ENCODE measurements around the gene KATNAL1. TPM values are rescaled to one million over a fixed set of nuclear protein-coding genes. Genes with fewer than 3 reads are reported as not detected.

The KATNAL1 gene
- total and polyA plus RNA-seq, 2 donors, result 12.3 to 56.4 TPM

DNA sequence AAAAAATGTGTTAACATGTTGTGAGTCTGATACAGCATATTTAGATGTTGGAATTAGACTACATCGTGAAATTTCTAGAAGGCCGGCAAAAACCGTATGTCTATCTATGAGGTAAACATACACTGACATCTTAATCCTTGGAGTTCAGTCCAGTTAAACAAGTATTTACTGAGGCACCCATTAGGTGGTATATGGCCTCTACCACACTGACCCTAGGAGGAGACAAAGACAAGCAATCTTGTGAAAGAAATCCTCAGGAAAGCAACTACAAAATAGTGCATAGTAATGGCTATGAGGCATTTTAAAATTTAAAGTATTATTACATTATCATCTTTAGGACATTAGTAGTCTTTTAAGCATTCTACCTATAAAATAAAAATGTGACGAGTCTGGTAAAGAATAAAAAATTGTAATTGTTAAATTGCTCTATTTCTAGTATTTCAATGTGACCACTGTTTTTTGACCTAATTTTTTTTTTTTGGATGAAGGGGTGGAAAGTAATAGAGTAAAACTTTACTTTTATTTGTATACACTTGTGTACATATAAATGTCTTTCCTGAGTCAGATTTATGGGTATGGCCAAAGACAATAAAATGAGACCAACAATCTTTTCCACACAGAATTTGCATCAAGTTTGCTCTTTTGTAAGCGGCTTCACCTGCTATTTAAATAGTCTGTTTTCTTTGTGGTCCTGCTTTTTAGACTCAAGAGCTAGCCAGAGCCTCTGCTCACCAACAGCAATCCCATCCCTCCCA is 50.5 kb downstream of the KATNAL1 start:
- no peak for DNase-seq (ENCODE audit: extremely low spot score)
- Histone ChIP-seq H3K27ac (ENCODE audit: low read depth) (no peak overlapping the region), H3K4me3 (ENCODE audit: low read depth, low read length) (no peak overlapping the region), H3K36me3 (ENCODE audit: insufficient read depth) (no peaks in the 10 kb centered on the region), H3K4me1 (ENCODE audit: insufficient read depth) (no peaks in the 10 kb centered on the region)
- 50% methylated on average over 5 of the region's 5 CpGs for WGBS

DNA sequence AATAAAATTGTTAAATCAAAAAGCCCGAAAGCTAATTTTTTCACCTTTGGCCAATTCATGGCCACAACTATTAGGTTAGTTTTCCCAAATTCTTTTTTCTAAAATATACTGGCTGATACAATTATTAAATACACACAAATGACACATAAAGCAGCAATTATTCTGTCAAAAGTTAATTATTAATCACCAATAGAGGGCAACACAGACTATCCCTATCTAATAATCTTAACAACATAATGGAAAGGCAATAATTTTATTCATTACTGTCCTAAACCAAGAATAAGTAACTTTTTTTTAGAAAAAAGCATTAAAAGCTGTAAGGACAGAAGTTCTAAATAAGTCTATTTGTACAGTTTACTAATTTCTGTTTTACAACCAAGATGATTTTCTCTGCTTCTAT is 51.7 kb downstream of the KATNAL1 start:
- DNase-seq (ENCODE audit: extremely low spot score), result no peak
- 95% methylated on average over 1 of the region's 1 CpG for WGBS
- Histone ChIP-seq H3K27ac (ENCODE audit: low read depth) (no peak overlapping the region), H3K4me1 (ENCODE audit: insufficient read depth) (no peaks in the 10 kb centered on the region), H3K4me3 (ENCODE audit: low read depth, low read length) (no peak overlapping the region), H3K36me3 (ENCODE audit: insufficient read depth) (no peaks in the 10 kb centered on the region)

DNA sequence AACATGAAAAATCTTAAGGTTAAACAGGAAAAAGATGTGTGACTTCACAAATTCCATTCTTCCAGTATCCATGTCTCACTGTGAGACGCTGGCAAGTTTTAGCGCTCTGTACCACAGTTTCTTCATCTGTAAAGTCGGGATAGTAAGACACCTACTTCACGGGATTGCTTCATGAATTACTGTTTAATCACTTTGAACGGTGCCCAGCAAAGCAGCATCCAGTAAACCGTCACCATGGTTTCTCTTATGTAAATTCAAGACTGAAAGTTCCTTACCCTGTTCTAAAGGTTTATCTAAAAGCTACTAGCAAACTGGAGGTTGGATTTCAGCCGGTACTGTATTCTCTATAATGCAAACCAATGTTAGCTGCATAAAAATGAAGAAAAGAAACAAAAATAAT is 53.5 kb downstream of the KATNAL1 start:
- DNase-seq (ENCODE audit: extremely low spot score), result no peak
- no peak overlapping the region for H3K4me3 ChIP-seq (ENCODE audit: low read depth, low read length)
- no peak overlapping the region for H3K27ac ChIP-seq (ENCODE audit: low read depth)
- no peaks in the 10 kb centered on the region for H3K36me3 ChIP-seq (ENCODE audit: insufficient read depth)
- 86% methylated on average over 7 of the region's 7 CpGs for WGBS
- H3K4me1 ChIP-seq (ENCODE audit: insufficient read depth), result no peaks in the 10 kb centered on the region

DNA sequence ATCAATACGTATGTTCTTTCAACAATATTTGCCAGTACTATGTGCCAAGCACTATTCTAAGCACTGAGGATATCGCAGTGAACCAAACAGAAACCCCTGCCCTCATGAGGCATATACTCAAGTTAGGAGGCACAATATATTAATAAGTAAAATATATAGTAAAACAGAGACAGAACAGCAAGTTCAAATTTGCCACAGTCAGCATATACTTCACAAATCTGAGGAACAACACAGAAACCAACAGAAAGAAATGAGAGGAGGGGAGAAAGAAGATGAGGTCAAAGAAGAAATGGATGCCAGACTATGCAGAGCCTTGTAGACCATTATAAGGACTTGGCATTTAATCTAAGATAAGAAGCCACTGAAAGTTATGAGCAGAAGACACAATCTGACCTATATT is 59.9 kb downstream of the KATNAL1 start:
- no peak overlapping the region for H3K27ac ChIP-seq (ENCODE audit: low read depth)
- WGBS, result 99% methylated on average over 2 of the region's 2 CpGs
- DNase-seq (ENCODE audit: extremely low spot score), result no peak
- H3K4me3 ChIP-seq (ENCODE audit: low read depth, low read length), result no peak overlapping the region
- H3K4me1 ChIP-seq (ENCODE audit: insufficient read depth), result no peaks in the 10 kb centered on the region
- H3K36me3 ChIP-seq (ENCODE audit: insufficient read depth), result no peaks in the 10 kb centered on the region

DNA sequence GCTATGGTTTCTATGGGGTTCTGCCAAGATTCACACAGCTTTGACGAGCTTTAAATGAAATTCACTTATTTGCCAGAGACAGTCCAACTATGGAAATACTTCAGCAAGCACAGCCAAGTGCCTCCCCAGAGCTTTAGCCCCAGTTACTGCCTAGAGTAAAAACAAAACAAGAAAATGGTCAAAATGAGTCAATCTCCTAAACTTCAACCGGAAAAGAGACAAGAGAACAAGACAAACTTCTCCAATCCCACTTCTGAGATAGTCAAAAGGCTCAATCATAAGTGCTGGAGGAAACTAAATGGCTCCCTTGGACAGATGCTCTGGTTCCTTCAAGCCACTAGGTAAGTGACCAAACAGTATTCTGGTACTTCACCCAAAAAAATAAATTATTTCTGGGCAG is 65.8 kb downstream of the KATNAL1 start:
- no peak overlapping the region for H3K27ac ChIP-seq (ENCODE audit: low read depth)
- WGBS, result 49% methylated on average over 2 of the region's 2 CpGs

DNA sequence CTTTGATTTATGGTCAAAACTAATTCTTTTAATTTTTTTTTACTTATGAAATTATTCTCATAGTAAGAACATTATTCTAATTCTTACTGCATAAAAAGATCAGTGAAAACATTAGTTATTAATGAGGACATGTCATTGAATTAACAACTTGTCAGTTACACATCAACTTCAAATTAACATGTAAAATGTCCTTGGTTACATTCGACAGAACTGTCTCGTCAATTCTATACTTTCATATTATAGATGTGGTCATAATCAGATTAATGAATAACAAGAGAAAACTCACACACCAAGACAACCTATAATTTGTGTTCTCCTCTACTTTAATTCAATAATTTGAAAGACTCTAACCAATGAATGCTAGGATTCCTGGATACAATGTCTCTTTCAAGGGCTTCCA is 66.7 kb downstream of the KATNAL1 start:
- no peak overlapping the region for H3K4me3 ChIP-seq (ENCODE audit: low read depth, low read length)
- 48% methylated on average over 2 of the region's 2 CpGs for WGBS

More for the DNA sequence above, 65.8 kb downstream of the KATNAL1 start:
- H3K4me1 ChIP-seq (ENCODE audit: insufficient read depth), result no peaks in the 10 kb centered on the region
- no peaks in the 10 kb centered on the region for H3K36me3 ChIP-seq (ENCODE audit: insufficient read depth)
- no peak overlapping the region for H3K4me3 ChIP-seq (ENCODE audit: low read depth, low read length)
- DNase-seq (ENCODE audit: extremely low spot score), result no peak

DNA sequence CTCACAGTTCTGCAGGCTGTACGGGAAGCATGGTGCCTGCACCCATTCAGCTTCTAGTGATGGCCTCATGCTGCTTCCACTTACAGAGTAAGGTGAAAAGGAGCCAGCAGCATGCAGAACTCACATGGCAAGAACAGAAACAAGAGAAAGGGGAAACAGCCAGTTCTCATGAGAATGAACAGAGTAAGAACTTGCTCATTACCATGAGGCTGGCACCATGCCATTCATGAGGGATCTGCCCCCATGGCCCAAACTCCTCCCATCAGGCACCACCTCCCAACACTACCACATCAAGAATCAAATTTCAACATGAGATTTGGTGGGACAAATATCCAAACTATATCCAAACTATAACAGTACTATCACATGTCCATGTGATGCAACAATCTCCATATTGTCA is 72.1 kb downstream of the KATNAL1 start:
- no peak for DNase-seq (ENCODE audit: extremely low spot score)
- Histone ChIP-seq H3K36me3 (ENCODE audit: insufficient read depth) (no peaks in the 10 kb centered on the region), H3K4me3 (ENCODE audit: low read depth, low read length) (no peak overlapping the region), H3K4me1 (ENCODE audit: insufficient read depth) (no peaks in the 10 kb centered on the region), H3K27ac (ENCODE audit: low read depth) (no peak overlapping the region)
- WGBS, result 100% methylated on average over 1 of the region's 1 CpG

More for the DNA sequence above, 66.7 kb downstream of the KATNAL1 start:
- no peak for DNase-seq (ENCODE audit: extremely low spot score)
- Histone ChIP-seq H3K27ac (ENCODE audit: low read depth) (no peak overlapping the region), H3K4me1 (ENCODE audit: insufficient read depth) (no peaks in the 10 kb centered on the region), H3K36me3 (ENCODE audit: insufficient read depth) (no peaks in the 10 kb centered on the region)

DNA sequence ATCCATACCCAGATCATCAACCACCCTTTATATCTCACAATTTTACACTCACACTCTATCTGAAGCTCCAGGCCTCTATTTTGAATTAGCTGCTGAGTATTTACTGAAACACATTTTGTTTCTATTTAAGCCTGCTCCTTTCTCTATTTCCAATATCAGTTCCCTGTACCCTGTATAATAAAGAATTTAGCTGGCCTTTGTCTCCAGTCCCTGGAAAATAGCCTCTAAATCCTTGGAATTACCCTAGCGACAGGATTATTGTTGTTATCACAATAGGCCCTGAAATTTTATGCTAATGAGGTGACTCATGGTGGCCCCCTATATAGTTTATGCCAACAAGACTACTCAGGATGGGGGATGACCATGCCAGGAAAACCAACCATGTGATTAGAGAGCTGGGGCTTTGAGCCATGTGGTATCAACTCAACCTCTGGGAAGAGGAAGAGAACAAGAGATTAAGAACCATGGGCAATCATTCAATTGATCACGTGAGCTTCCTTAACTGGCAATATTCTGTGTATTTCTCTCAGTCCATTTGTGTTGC is 72.7 kb downstream of the KATNAL1 start:
- WGBS, result 92% methylated on average over 2 of the region's 2 CpGs
- DNase-seq (ENCODE audit: extremely low spot score), result no peak
- no peak overlapping the region for H3K4me3 ChIP-seq (ENCODE audit: low read depth, low read length)
- no peak overlapping the region for H3K27ac ChIP-seq (ENCODE audit: low read depth)
- H3K4me1 ChIP-seq (ENCODE audit: insufficient read depth), result no peaks in the 10 kb centered on the region
- no peaks in the 10 kb centered on the region for H3K36me3 ChIP-seq (ENCODE audit: insufficient read depth)

DNA sequence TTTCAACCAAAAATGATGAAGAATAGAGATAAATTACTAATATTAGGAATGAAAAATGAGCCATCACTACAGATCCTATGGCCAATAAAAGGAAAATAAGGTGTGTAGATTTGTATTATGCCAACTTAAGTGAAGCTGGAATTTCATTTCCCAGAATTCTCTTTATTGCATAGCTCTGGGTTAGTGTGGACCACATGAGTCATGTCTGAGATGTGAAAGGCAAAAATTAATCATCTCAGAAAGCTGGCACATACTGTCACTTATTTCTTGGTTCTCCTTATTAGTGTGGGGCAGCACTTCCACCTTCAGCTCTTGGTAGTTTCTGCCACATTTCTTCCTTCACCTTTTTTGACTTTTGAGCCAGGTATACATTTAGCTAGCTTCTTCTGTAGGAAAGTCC is 82.6 kb downstream of the KATNAL1 start:
- DNase-seq (ENCODE audit: extremely low spot score), result no peak
- Histone ChIP-seq H3K27ac (ENCODE audit: low read depth) (no peak overlapping the region), H3K36me3 (ENCODE audit: insufficient read depth) (no peaks in the 10 kb centered on the region), H3K4me3 (ENCODE audit: low read depth, low read length) (no peak overlapping the region), H3K4me1 (ENCODE audit: insufficient read depth) (no peaks in the 10 kb centered on the region)

DNA sequence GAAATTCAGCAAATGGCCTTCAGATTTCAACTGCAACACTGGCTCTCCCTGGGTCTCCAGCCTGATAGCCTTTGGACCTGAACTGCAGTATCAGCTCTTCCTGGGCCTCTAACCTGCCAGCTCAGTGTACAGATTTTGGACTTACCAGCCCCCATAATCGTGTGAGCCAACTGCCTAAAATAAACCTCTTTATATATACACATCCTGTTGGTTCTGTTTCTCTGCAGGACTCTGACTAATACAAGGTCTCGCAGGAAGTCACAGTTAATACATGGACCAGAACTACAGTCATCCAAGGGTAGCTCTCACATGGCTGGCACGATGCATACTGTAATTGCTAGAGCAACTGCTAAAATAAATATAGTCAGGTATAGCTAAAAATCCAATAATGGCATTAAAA is 85.1 kb downstream of the KATNAL1 start:
- DNase-seq (ENCODE audit: extremely low spot score), result no peak
- H3K4me3 ChIP-seq (ENCODE audit: low read depth, low read length), result no peak overlapping the region
- H3K27ac ChIP-seq (ENCODE audit: low read depth), result no peak overlapping the region
- WGBS, result 94% methylated on average over 3 of the region's 3 CpGs
- H3K4me1 ChIP-seq (ENCODE audit: insufficient read depth), result no peaks in the 10 kb centered on the region
- H3K36me3 ChIP-seq (ENCODE audit: insufficient read depth), result no peaks in the 10 kb centered on the region

DNA sequence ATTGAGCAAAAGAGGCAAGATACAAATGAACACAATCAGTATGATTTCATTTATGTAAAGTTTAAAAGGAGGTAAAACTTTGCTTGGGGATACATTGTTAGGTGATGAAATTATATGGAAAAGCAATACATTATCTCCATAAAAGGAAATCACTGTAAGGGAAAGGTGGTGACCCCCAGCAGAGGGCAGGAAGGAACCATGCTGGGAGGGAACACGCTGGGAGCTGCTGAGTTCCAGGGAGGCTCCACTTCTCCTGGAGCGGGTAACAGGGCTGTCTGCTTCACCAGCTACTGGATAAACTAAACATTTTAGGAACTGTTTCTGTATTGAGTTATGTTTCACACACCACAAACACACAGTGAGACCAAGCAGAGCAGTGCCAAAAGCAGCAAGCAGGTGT is 91.2 kb downstream of the KATNAL1 start:
- no peak overlapping the region for H3K27ac ChIP-seq (ENCODE audit: low read depth)
- no peak overlapping the region for H3K4me3 ChIP-seq (ENCODE audit: low read depth, low read length)
- 67% methylated on average over 2 of the region's 2 CpGs for WGBS
- no peaks in the 10 kb centered on the region for H3K36me3 ChIP-seq (ENCODE audit: insufficient read depth)
- no peak for DNase-seq (ENCODE audit: extremely low spot score)
- no peaks in the 10 kb centered on the region for H3K4me1 ChIP-seq (ENCODE audit: insufficient read depth)

DNA sequence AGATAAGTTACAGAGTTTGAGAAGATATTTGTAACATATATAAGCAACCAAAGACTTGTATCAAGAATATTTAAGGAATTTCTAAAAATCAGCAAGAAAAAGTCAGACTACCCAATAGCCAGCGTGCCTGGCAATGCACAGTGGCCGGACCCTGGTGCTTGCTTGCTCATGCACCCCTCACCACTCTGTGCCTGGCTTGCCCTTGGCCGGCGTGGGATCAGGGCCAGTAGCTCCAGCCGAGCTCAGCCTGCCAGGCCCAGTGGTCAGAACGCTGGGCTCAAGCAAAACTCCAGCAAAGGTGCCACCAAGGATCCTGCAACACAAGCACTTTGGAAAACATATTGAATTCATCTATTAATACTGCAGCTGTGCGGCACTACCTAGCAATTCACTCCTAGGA is 95.1 kb downstream of the KATNAL1 start:
- WGBS, result 95% methylated on average over 7 of the region's 7 CpGs
- no peak for DNase-seq (ENCODE audit: extremely low spot score)
- Histone ChIP-seq H3K36me3 (ENCODE audit: insufficient read depth) (no peaks in the 10 kb centered on the region), H3K4me1 (ENCODE audit: insufficient read depth) (no peaks in the 10 kb centered on the region), H3K4me3 (ENCODE audit: low read depth, low read length) (no peak overlapping the region), H3K27ac (ENCODE audit: low read depth) (no peak overlapping the region)

DNA sequence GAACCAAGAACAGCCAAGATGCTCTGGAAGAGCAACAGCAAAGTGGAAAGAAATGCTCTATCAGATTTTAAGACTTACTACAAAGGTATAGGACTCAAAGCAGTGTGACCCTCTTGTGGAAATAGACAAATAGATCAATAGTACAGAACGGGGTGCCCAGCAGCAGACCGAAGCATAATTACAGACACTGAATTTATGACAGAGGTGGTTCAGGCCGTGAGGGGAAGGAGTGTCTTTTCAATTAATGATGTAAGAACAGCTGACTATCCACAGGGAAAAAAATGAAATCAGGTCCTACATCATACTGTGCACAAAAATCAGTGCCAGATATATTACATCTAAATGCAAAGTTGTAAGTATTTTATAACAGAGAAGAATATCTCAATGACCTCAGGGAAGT is 95.6 kb downstream of the KATNAL1 start:
- WGBS, result 93% methylated on average over 3 of the region's 3 CpGs
- H3K4me3 ChIP-seq (ENCODE audit: low read depth, low read length), result no peak overlapping the region
- no peak for DNase-seq (ENCODE audit: extremely low spot score)
- H3K36me3 ChIP-seq (ENCODE audit: insufficient read depth), result no peaks in the 10 kb centered on the region
- no peaks in the 10 kb centered on the region for H3K4me1 ChIP-seq (ENCODE audit: insufficient read depth)
- H3K27ac ChIP-seq (ENCODE audit: low read depth), result no peak overlapping the region

DNA sequence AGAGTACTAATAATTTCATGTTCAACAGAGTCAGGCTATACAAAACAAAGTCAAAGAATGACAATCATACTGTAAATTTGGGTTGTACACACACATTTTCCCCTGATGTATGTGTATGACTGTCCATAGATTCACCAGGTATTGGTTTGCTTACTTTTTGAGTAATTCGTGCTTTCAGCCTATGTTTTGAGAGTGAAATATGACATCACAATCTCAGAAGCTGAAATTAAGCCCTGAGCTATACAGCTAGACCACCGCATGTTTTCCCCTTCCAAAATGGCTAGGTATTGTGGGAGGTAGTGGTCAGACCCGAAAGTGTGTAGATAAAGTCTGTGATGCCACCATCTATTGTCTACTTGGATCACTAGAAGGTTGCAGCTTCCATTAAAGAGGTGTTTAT is 102.8 kb downstream of the KATNAL1 start:
- H3K36me3 ChIP-seq (ENCODE audit: insufficient read depth), result no peaks in the 10 kb centered on the region
- no peak overlapping the region for H3K4me3 ChIP-seq (ENCODE audit: low read depth, low read length)
- DNase-seq (ENCODE audit: extremely low spot score), result no peak
- H3K27ac ChIP-seq (ENCODE audit: low read depth), result no peak overlapping the region
- WGBS, result 93% methylated on average over 3 of the region's 3 CpGs
- H3K4me1 ChIP-seq (ENCODE audit: insufficient read depth), result no peaks in the 10 kb centered on the region

Data from urinary bladder (tissue), 4 donors.